DLD1 (cell line): Measurements from ENCODE around the gene PHOX2A.

Experiments
- in situ Hi-C: cut with HindIII; loops from 2 replicates; pipeline ENCODE4 v1.10.0; 2017; ENCODE audit warnings: low sequenced_read_pairs

PHOX2A gene

DNA sequence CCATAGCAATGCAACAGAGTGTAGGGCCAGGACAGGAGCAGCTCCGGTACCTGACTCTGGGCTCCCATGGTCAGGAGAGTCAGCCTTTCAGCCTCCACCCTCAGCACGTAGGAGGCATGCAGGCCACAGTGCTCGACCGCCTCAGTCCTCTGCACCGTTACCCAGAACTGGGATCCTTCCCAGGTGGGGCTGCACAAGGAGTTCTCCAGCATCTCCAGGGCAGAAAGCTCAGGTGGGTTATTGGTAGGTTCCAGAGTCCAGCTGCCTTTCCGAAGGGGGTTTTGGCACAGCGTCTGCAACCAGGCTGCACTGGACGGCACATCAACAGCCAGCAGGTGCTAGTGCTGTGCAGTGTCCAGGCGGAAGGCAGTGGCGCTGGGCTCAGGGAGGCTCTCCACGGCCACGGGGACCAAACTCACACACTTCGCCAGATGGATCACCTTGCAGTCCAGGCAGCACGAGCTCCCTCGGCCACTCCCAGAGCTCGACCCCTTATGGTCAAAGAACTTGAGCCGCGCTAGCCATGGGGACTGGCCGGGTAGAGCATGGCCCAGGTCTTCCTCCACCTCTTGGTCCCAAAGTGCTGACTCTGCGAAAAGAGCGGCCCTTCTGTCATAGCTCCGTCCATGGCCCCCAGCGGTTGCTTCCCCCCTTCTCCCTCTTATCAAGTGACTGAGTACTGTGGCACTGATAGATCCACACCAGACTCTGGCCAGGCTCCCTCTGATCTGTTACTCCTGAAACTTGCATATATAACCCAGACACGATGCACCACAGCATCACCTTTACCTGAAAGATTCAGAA lies 6.9 kb upstream of the PHOX2A start:
- in situ Hi-C loops: no loop called here

DNA sequence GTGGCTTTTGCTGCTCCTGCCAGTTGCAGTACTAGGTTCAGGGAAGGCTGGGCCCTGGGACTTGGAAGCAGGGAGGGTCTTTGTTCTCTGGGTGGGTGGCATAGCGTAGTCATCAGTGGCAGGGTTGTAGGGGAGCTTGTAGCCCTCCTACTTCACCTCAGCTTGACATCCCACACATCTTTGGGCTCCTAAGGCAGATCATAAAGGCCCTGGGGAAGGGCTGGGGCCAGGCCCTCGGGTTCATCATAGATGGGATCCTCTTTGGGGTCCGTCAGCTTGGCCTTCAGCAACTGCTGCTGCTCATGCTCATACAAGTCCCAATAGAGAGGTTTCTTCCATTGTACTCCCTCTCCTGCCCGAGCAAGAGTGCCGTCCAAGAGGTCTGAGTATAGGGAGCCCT lies 6.0 kb upstream of the PHOX2A start:
- in situ Hi-C loops: loop anchor here (10.0 kb wide), 1 partner anchor 225 kb away; no protein-coding TSS in a partner anchor

DNA sequence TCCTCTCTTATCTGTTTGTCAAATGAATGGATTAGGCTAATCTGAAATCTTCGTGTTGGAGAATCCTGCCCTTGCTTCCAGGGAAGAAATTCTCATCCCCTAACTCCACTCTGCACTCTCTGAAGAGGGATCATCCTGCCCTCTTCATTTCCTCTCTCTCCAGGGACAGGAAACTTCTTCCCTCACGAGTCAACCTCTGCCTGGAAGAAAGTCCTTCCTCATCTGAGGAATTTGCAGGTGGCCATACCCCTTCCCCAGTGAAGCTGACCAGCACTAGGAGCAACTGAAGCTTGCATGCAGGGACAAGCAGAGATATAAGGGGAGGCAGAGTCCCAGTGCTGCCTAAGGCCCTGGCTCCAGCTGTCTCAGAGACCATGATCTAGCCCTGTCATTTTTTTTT lies 3.6 kb upstream of the PHOX2A start:
- in situ Hi-C loops: loop anchor here (10.0 kb wide), 1 partner anchor 223 kb away; no protein-coding TSS in a partner anchor

DNA sequence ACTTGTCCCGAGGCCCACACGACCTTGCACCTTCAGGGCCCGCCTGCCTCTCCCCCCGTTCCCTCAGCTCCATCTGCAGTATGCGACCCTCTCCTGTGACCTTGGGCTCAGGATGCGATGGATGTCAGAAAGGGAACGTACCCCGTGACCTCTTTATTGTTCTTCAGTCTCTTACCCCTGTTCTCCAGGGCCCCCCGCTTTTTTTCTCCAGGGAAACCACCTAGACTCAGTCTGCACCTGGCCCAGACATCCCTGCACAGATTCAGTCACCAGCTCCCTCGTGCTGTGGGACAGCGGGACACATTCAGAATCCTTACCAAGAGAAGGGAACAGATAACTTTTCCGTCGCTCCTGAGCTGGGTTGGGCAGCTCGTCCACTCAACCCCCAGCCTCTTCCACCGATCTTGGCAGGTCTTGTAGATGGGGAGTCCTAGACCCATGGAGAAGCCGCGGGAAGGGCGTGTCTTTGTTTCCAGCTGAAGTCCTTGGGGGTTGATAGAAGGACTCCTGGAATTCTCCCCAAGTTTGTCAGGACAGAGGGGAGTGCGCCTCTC lies 1.4 kb upstream of the PHOX2A start:
- in situ Hi-C loops: loop anchor here (10.0 kb wide), 1 partner anchor 221 kb away; no protein-coding TSS in a partner anchor

DNA sequence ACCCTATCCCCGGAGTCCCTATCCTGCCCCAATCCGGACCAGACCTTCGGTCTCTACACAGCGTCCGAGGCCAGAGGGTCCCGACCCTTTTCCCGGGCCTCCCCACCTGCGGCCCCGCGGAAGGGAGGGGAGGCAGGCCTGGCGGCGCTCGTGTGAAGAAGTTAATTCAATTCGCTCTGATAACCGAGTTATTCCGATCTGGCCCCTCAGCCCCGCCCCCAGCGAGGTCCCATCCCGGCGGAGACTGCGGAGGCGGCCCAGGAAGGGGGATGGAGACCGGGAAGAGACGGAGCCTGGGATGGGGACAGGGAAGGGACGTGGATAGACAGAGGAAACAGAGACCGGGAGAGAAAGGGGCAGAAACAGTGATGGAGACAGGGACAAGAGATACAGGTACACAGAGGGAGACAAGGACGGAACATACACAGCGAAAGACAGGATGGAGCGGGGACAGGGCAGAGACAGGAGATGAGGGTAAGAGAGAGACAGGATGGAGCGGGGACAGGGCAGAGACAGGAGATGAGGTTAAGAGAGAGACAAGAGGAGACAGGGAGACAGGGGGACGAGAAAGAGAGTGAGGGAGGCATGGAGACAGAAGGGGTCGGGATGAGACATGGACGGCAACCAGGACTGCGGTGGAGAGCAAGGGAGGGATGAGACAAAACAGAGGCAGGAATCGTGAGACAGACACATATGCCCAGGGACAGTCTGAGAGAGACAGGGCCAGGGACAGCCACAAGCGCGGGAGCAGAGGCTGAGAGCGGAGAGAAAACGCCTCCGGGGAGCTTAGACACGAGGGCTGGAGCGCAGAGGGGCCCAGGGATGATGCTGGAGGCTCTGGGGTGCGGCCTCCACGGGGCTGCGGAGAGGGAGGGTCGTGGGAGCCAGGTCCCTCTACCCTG lies 636 bp upstream of the PHOX2A start:
- in situ Hi-C loops: loop anchor here (10.0 kb wide), 1 partner anchor 220 kb away; no protein-coding TSS in a partner anchor

DNA sequence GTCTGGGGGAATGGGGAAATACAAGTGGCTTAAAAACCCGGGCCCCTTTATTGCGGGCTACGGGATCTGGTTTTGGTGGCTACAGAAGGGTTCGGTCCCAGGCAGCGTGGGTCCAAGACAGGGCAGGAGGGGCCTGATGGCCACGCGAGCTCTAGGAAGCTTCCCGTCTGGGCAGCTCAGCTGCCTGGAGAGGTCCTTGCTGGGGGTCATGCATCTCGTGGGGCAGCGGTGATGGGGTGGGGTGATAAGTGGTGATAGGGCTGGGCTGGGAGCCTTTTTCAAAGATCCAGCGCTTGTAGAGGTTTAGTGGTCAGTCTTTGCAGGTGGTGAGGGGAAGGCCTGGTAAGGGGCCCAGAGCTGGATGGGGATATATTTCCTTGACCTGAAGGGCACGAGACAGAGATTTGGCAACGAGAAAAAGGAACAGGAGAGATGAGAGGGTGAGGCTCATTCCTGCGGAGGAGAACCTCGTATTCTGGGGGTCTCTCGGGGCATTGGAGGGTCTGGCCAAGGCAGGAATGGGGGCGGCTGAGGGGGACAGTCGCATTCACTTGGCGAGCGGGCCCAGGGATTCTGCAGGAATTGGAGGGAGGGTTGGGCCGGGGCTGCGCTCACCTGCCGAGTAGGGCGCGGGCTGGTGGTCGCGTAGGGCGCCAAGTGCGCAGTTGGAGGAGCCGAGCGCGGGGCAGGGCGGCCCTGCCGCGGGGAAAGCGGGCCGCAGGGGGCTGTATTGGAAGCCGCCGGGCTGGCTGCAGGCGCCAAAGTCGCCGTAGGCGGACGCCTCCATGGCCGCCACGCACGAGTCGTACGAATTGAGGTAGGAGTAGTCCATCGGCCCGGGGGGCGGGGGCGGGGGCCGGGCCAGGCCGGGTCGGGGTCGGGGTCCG lies 560 bp downstream of the PHOX2A start:
- in situ Hi-C loops: loop anchor here (10.0 kb wide), 1 partner anchor 219 kb away; no protein-coding TSS in a partner anchor

DNA sequence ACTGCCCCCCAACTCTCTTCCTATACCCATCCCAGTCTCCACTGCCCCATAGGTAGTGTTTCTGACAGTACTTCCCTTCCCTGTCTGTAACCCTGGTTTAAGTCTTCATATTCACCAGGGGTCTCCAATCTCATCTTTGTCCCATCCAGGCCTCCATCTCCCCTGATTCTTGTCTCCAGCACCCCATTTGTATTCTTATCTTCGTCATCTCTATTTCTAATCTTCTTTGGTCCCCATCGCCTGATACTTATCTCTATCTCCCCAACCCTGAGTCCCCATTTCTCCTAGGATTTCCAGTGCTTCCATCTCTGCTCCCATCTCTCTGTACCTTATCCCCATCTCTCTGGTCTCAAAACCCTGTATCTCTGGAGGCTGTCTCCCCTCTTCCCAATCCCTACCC lies 1.8 kb downstream of the PHOX2A start:
- in situ Hi-C loops: loop anchor here (10.0 kb wide), 1 partner anchor 217 kb away; no protein-coding TSS in a partner anchor

DNA sequence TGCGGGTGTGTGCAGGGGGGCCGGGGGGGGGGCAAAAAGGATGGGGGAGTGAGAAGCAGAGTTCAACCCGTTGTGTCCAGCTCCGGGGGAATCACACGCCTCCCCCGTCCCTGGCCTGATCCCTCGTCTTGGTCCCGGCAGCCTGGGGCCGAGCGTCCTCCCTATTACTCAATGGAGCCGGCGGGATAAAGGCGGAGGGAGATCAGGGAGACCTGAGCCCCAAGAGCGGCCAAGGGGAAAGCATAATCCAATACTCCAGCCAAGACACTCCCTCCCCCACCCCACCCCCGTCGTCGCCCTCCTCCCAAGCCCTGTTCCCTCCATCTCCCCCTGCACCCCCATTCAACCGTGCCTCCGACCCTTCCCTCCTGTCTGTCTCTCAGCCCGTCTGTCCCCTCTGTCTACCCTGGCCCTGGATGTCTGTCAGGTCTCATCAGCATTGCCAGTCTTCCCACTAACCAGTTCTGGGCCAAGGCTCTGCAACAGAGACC lies 2.6 kb downstream of the PHOX2A start:
- in situ Hi-C loops: loop anchor here (10.0 kb wide), 1 partner anchor 217 kb away; no protein-coding TSS in a partner anchor

DNA sequence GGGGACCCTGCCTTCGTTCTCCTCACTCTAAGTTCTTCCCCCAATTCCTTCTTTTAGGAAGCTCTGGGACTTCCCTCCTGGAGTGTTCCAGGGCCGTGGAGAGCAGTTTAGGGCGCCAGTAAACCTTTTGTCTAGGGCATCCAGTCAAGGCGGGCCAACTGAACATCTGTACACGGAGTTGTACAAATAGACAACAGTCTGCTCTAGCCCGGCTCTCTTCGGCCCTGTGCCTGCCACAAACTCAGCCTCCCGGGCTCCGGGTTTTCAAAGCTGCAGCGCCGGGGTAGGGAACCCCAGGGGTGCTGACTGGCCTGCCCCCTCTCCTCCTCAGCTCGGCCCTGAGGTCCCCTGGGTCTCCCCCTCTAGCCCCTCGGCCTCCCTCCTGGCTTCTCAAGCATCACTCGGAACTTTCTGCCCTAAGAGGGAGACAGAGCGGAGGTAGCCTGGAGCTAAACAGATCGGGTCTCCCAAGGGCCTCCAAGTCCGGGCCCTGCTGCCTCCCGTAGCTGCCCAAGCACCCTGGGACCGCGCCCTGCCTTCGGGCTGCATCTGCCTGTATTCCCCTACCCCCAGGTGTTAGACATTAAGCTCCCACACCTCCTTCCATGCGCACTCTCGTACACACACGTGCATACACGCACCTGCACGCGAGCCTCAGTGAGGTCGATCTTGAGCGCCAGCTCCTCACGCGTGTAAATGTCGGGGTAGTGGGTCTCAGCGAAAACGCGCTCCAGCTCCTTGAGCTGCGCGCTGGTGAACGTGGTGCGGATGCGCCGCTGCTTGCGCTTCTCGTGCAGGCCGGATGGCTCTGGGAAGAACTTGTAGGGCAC lies 3.3 kb downstream of the PHOX2A start:
- in situ Hi-C loops: loop anchor here (10.0 kb wide), 1 partner anchor 216 kb away; no protein-coding TSS in a partner anchor

DNA sequence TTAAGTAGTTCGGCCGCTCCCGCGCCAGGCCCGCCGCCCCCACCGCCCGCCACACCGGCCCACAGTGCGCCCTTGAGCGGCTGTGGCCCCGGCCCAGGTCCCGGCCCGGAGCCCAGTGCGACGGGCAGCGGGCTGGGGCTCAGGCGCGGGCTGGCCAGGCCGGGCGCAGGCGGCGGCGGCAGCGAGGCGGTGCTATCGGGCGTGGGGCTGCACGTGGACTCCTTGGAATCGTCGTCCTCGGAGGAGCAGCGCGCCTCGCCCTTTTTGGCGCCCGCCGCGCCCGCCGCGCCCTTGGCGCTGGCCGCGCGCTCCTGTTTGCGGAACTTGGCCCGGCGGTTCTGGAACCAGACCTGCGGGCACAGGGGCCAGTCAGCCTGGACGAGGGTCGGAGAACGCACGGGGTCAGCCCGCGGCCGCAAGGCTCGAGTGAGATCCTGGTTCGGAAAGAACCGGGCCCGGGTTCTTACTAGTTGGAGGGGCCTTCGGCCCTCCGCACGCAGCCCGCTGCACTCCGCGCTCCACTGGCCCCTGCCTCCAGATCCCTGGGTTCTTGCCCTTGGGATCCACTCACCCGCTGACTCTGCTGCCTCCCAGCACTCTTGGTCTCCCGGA lies 4.0 kb downstream of the PHOX2A start:
- in situ Hi-C loops: loop anchor here (10.0 kb wide), 1 partner anchor 215 kb away; no protein-coding TSS in a partner anchor

DNA sequence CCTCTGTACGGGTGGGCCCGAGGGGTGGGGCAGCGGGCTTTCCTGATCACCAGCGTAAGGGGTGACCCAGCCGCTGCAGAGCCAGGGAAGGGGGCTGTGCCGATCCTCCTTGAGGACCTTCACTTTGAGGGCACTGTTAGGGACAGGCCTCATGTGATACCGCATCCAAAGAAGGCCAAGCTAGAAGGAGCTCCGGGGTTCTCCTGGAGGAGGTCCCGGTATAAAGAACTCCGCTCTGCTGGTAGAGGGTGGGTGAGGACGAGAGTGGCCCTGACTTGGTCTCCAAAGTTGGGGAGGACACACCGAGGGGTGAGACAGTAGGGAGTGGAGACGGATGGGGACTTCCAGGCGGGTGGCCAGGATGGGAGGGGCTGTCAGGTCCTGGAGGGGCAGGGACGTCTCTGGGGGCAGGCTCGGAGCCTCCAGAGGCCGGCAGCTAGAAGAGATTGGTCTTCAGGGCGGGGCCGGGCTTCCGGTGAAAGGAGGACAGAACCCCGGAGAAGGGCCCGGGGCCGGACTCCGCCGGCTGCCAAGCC lies 4.6 kb downstream of the PHOX2A start:
- in situ Hi-C loops: no loop called here

DNA sequence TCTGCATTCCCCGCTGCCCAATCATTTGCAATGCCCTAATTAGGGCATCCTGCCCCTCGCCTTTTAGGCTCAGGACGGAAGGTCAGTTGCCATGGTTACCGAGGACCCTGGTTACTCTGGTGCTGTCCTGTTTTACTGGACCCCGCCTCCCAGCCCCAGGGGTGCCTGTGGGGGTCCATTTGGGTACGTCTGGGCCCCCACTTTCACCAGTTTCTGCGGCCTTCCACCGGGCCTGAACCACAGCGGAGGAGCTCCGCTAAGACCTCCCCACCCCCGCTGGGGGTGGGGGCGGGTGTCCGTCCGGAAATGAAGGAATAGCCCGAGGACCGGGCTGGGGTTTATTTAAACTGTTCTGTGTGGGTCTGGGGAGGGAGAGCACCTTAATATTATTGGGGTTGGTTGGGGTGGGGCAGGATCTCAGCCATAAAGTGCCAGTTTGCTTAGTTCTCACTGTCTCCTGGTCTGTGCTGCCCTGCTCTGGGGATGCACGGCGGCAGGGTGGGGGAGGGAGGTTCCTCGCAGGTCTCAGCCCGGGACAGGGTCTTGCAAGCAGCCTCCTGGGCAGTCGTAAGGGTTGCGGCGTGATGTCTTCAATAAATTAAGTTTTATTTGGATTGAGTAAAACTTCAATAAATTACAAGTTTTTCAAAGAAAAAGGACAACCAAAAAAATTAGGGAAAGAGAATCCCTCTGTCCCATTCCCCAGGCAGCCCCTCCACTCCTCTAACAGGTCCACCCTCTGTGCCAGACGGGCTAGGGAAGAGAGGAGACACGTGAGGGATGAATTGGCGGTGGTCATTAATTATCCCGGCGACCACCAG lies 5.3 kb downstream of the PHOX2A start:
- in situ Hi-C loops: no loop called here

DNA sequence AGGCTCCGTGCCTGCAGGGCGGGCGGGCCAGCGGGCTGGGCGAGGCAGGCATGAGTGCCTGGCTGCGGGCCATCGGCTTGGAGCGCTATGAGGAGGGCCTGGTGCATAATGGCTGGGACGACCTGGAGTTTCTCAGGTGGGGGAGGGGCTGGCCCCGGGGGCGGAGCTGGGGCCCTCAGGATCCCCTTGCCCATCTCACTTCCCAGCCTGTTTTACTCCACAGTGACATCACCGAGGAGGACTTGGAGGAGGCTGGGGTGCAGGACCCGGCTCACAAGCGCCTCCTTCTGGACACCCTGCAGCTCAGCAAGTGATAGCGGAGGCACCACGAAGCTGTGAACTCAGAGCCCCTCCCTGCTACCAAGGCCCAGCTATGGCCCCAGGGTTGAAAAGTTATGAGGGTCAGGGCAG lies 5.9 kb downstream of the PHOX2A start:
- in situ Hi-C loops: no loop called here

DNA sequence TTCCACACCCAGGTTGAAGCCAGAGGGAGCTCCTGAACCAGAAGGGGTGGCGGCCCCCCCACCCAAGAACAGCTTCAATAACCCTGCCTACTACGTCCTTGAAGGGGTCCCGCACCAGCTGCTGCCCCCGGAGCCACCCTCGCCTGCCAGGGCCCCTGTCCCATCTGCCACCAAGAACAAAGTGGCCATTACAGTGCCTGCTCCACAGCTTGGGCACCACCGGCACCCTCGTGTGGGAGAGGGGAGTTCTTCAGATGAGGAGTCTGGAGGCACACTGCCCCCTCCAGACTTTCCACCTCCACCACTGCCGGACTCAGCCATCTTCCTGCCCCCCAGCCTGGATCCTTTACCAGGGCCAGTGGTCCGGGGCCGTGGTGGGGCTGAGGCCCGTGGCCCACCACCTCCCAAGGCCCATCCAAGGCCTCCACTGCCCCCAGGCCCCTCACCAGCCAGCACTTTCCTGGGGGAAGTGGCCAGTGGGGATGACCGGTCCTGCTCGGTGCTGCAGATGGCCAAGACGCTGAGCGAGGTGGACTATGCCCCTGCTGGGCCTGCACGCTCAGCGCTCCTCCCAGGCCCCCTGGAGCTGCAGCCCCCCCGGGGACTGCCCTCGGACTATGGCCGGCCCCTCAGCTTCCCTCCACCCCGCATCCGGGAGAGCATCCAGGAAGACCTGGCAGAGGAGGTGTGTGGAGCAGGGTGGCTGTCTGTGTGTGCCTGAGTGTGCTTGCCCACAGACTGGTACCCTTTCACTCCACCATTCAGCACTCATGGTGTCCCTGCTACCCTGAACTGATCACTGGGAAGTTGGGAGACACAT lies 6.7 kb downstream of the PHOX2A start:
- in situ Hi-C loops: no loop called here

DNA sequence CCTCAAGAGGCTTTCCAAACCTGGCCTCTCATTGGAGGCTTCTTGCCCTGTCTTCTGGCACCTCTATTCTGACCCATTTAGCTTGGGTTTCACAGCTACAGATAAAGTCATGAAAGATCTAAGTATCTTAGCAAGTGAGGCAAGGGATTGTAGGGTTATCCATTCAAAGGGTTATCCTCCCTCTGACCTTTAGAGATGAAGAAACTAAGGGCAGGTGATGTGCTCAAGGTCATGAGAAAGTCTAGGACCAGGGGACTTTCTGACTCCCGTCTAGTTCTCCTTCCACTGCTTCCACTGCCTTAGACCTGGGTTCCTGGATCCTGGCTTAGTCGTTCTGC lies 7.2 kb downstream of the PHOX2A start:
- in situ Hi-C loops: no loop called here

DNA sequence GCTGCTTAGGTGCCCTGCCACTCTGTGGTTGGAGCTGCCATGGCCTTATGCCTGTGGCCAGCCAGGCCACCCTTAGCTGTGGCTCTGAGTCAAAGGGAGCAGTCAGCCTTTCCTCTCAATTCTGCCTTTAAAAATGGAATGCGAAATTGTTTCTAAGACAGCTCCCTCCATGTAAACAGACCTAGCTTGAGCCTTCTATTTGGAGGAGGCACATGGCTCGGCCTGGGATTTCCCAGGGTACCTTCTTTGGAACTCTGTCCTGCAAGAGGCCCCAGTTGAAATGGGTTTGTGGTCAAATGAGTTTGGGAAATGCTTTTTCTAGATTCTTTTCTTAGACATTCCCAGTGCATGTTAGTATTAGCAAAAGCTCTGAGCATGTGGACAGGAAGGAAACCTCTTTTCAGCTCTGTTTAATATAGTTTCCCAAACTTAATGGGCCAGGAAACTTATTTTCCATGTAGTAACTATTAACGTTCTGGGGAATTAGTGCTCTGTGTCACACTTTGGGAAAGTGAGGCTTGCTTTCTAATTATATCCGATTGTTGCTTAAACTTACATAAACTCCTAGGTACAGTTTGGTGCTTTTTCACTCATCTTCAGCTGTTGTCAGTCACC lies 7.8 kb downstream of the PHOX2A start:
- in situ Hi-C loops: no loop called here
